GM23338 (cell line): ENCODE data around the gene POSTN.

Experiments used
- EZH2 ChIP-seq: fragments of 200-600 bp; sonication (generic); IDR thresholded peaks from one replicate; pipeline ENCODE4 v1.8.0; 2017; ENCODE audit warnings: antibody characterized with exemption, mild to moderate bottlenecking, low read depth; ENCODE audit not compliant: unreplicated experiment
- JUNB ChIP-seq: IDR thresholded peaks from one replicate; pipeline ENCODE4 v1.6.1; 2016; ENCODE audit warnings: antibody characterized with exemption; ENCODE audit not compliant: unreplicated experiment
- NANOG ChIP-seq: IDR thresholded peaks from 2 replicates; pipeline ENCODE4 v1.6.1; 2016; ENCODE audit warnings: antibody characterized with exemption, borderline replicate concordance
- POLR2AphosphoS5 ChIP-seq: IDR thresholded peaks from 2 replicates; pipeline ENCODE4 v1.6.1; 2016; ENCODE audit warnings: antibody characterized with exemption, low read depth
- REST ChIP-seq: IDR thresholded peaks from one replicate; pipeline ENCODE4 v1.6.1; 2018; ENCODE audit warnings: antibody characterized with exemption; ENCODE audit not compliant: unreplicated experiment
- ZNF331 ChIP-seq: fragments of 250-450 bp; sonication (Bioruptor Pico); IDR thresholded peaks from 2 replicates; pipeline ENCODE4 v1.5.0; 2020; ENCODE audit warnings: low read depth, mild to moderate bottlenecking, moderate library complexity
- TF ChIP-seq, protein P1 (sequence below), 2 experiments: fragments of 200-600 bp in 1 of 2; sonication (generic) in 1 of 2; conservative IDR thresholded peaks; 2 replicates each; pipeline versions ENCODE4 v1.5.1 to v1.6.1; 2016 to 2017; ENCODE audit warnings: antibody characterized with exemption in 2 of 2, low read depth in 2 of 2, mild to moderate bottlenecking in 2 of 2, moderate library complexity in 1 of 2

- TF ChIP-seq, protein P1, sequence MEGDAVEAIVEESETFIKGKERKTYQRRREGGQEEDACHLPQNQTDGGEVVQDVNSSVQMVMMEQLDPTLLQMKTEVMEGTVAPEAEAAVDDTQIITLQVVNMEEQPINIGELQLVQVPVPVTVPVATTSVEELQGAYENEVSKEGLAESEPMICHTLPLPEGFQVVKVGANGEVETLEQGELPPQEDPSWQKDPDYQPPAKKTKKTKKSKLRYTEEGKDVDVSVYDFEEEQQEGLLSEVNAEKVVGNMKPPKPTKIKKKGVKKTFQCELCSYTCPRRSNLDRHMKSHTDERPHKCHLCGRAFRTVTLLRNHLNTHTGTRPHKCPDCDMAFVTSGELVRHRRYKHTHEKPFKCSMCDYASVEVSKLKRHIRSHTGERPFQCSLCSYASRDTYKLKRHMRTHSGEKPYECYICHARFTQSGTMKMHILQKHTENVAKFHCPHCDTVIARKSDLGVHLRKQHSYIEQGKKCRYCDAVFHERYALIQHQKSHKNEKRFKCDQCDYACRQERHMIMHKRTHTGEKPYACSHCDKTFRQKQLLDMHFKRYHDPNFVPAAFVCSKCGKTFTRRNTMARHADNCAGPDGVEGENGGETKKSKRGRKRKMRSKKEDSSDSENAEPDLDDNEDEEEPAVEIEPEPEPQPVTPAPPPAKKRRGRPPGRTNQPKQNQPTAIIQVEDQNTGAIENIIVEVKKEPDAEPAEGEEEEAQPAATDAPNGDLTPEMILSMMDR (conservative IDR thresholded peaks at IDR 0.05; ENCODE audit: low read depth in 2 of 2) = no peak
- TF ChIP-seq POLR2AphosphoS5 = no peak
- no peak for TF ChIP-seq NANOG
- no peak for TF ChIP-seq EZH2
- TF ChIP-seq ZNF331 = no peak
- no peak for TF ChIP-seq REST
- TF ChIP-seq JUNB = no peak
Observed at GRCh38 chr13:37586164-37586563, 12.4 kb downstream of the POSTN start.
